Amniotic epithelial cell (primary cell): ENCODE measurements around the gene TNFRSF6B.

Experiments
- DNase-seq: peaks from one replicate; pipeline ENCODE4 v3.0.0-alpha.2; 2010; ENCODE audit warnings: low read depth

The TNFRSF6B gene

GRCh38 chr20:63697868-63698545, 1.6 kb downstream of the TNFRSF6B start:
- DNase-seq: no peak

- peak; percentile 83 for DNase-seq
Measured at GRCh38 chr20:63698739-63699465, 2.5 kb downstream of the TNFRSF6B start.

- DNase-seq: no peak
Measured at GRCh38 chr20:63699466-63700198, 3.2 kb downstream of the TNFRSF6B start.

GRCh38 chr20:63700199-63701050, 4.0 kb downstream of the TNFRSF6B start:
- no peak for DNase-seq

- DNase-seq: no peak
Measured at GRCh38 chr20:63701051-63701328, 4.5 kb downstream of the TNFRSF6B start.

- DNase-seq: no peak
Measured at GRCh38 chr20:63701329-63702035, 5.0 kb downstream of the TNFRSF6B start.

- no peak for DNase-seq
Measured at GRCh38 chr20:63702036-63702665, 5.7 kb downstream of the TNFRSF6B start.

- DNase-seq: no peak
Measured at GRCh38 chr20:63702751-63703470, 6.5 kb downstream of the TNFRSF6B start.

GRCh38 chr20:63703471-63703975, 7.1 kb downstream of the TNFRSF6B start:
- DNase-seq: no peak

GRCh38 chr20:63703976-63704748, 7.7 kb downstream of the TNFRSF6B start:
- no peak for DNase-seq

GRCh38 chr20:63704749-63705117, 8.3 kb downstream of the TNFRSF6B start:
- DNase-seq: no peak

GRCh38 chr20:63705232-63706026, 9.0 kb downstream of the TNFRSF6B start:
- DNase-seq: no peak

- no peak for DNase-seq
Measured at GRCh38 chr20:63706027-63706695, 9.7 kb downstream of the TNFRSF6B start.

GRCh38 chr20:63706852-63707557, 10.6 kb downstream of the TNFRSF6B start:
- DNase-seq: peak; percentile 51

GRCh38 chr20:63707558-63708300, 11.3 kb downstream of the TNFRSF6B start, which contains the start of the genes ARFRP1 and ZGPAT:
ARFRP1 (minus strand) TSS chr20:63707976; CDS start chr20:63707091, 885 bp downstream.
ZGPAT (plus strand) TSS chr20:63708039; CDS start chr20:63708581, 542 bp downstream.
- DNase-seq: peak; percentile 80
